Lung (tissue), 12 donors: ENCODE results near the gene PRKCE. TPM values are rescaled to one million over a fixed set of nuclear protein-coding genes. Genes with fewer than 3 reads are reported as not detected.

Experiments
- ATAC-seq: fragments of 200-7000 bp; cut with Tn5 transposase; one replicate; pipeline ENCODE4 v1.9.1; 2020; ENCODE audit warnings: moderate number of reproducible peaks; ENCODE audit not compliant: insufficient read depth, low FRiP score
- DNase-seq, 3 donors: peaks; one replicate each; pipeline ENCODE4 v3.0.0-alpha.2; 2013 to 2017
- H3K27ac ChIP-seq, 2 donors: one replicate each; pipeline ENCODE4 v1.5.1; 2013; ENCODE audit warnings: mild to moderate bottlenecking in 2 of 2, moderate library complexity in 2 of 2, control low read depth in 1 of 2, inconsistent platforms in 1 of 2, low read depth in 1 of 2, low read length in 1 of 2
- H3K27me3 ChIP-seq, 3 donors: one replicate each; pipeline ENCODE4 v1.5.1; 2013; ENCODE audit warnings: low read length in 2 of 3; ENCODE audit not compliant: control insufficient read depth in 3 of 3, insufficient read depth in 3 of 3
- H3K36me3 ChIP-seq, 4 donors: one replicate each; pipeline ENCODE4 v1.5.1; 2013; ENCODE audit warnings: low read length in 4 of 4, mild to moderate bottlenecking in 1 of 4, moderate library complexity in 1 of 4; ENCODE audit not compliant: control insufficient read depth in 4 of 4, insufficient read depth in 4 of 4
- H3K4me1 ChIP-seq, 5 donors: one replicate each; pipeline ENCODE4 v1.5.1; 2013; ENCODE audit warnings: low read length in 5 of 5, mild to moderate bottlenecking in 2 of 5, moderate library complexity in 1 of 5; ENCODE audit not compliant: control insufficient read depth in 5 of 5, insufficient read depth in 5 of 5
- H3K4me3 ChIP-seq: one replicate; pipeline ENCODE4 v1.5.1; 2013; ENCODE audit warnings: mild to moderate bottlenecking, control low read depth, moderate library complexity
- H3K9ac ChIP-seq, 2 donors: one replicate each; pipeline ENCODE4 v1.5.1; 2013; ENCODE audit warnings: low read length in 2 of 2, control low read depth in 1 of 2; ENCODE audit not compliant: insufficient read depth in 1 of 2
- H3K9me3 ChIP-seq, 4 donors: one replicate each; pipeline ENCODE4 v1.5.1; 2013; ENCODE audit warnings: low read length in 3 of 4, mild to moderate bottlenecking in 1 of 4, moderate library complexity in 1 of 4; ENCODE audit not compliant: control insufficient read depth in 4 of 4, insufficient read depth in 3 of 4
- CTCF ChIP-seq: IDR thresholded peaks from 2 replicates; pipeline ENCODE4 v1.5.1; 2012; ENCODE audit warnings: mild to moderate bottlenecking; ENCODE audit errors: control extremely low read depth, extremely low read depth
- WGBS, 2 donors: extraction: QIAGEN DNeasy Blood & Tissue Kit; methylation state at CpG; one replicate each; pipeline ENCODE4 v1.1.7; 2013; 5-methylcytosine and 5-hydroxymethylcytosine counted together
- polyA plus RNA-seq, 2 donors: library from polyadenylated mRNA; stranded (reverse); fragments of 200-250 nt; gene quantifications; one replicate each; pipeline ENCODE4 v1.2.1, GENCODE V29; 2013
- total RNA-seq, 2 donors: library from RNA; depleted of rRNA in 1 of 2; stranded (reverse); fragments of >200 nt in 1 of 2; gene quantifications; one replicate each; pipeline ENCODE4 v1.2.1, GENCODE V29; 2014 to 2021
- donor health status: control.
- donor health status: control.
- donor health status: Bipolar disorder and iron deficiency.
- donor health status: healthy.
- donor health status: DM: yes; HTN: yes; CAD: no.

PRKCE gene
- total and polyA plus RNA-seq, 4 donors = 12.5 to 82.2 (median 32.1) TPM

GRCh38 chr2:45680351-45680967, 29.0 kb downstream of the PRKCE start:
- no peak overlapping the region for H3K27ac ChIP-seq
- H3K36me3 ChIP-seq = no peaks in the 10 kb centered on the region
- 81 to 89% methylated on average over 6 of the region's 6 CpGs for WGBS, 2 donors
- no peaks in the 10 kb centered on the region for H3K9me3 ChIP-seq
- peaks cover 0 to 31% (median 6%) of the 10 kb centered on the region in 5 donors for H3K4me1 ChIP-seq
- no peak for TF ChIP-seq CTCF
- no peaks in the 10 kb centered on the region for H3K27me3 ChIP-seq
- ATAC-seq (no peak), DNase-seq (peak in 2 of 3 donors; percentile 45 to 46)
- no peak overlapping the region for H3K4me3 ChIP-seq
- H3K9ac ChIP-seq = no peak overlapping the region

GRCh38 chr2:45681675-45682074, 30.2 kb downstream of the PRKCE start:
- H3K4me1 ChIP-seq = peaks cover 0 to 24% (median 3%) of the 10 kb centered on the region in 5 donors
- H3K9ac ChIP-seq = no peak overlapping the region
- H3K9me3 ChIP-seq = no peaks in the 10 kb centered on the region
- no peak for TF ChIP-seq CTCF
- no peaks in the 10 kb centered on the region for H3K36me3 ChIP-seq
- H3K4me3 ChIP-seq = no peak overlapping the region
- H3K27me3 ChIP-seq = no peaks in the 10 kb centered on the region
- WGBS, 2 donors = 71 to 79% methylated on average over 3 of the region's 3 CpGs
- DNase-seq (peak in 1 of 3 donors; percentile 41), ATAC-seq (peak; percentile 75)
- no peak overlapping the region for H3K27ac ChIP-seq

- ATAC-seq (no peak), DNase-seq (no peak)
- H3K4me1 ChIP-seq = peaks cover 0 to 24% (median 3%) of the 10 kb centered on the region in 5 donors
- H3K9ac ChIP-seq = no peak overlapping the region
- H3K36me3 ChIP-seq = no peaks in the 10 kb centered on the region
- 55 to 56% methylated on average over 3 of the region's 3 CpGs for WGBS, 2 donors
- H3K27ac ChIP-seq = no peak overlapping the region
- TF ChIP-seq CTCF = no peak
- H3K27me3 ChIP-seq = no peaks in the 10 kb centered on the region
- no peak overlapping the region for H3K4me3 ChIP-seq
- no peaks in the 10 kb centered on the region for H3K9me3 ChIP-seq
Measured at GRCh38 chr2:45683292-45683691, 31.8 kb downstream of the PRKCE start.

- Histone ChIP-seq H3K36me3 (no peaks in the 10 kb centered on the region), H3K9me3 (no peaks in the 10 kb centered on the region), H3K9ac (no peak overlapping the region), H3K4me3 (no peak overlapping the region), H3K27me3 (no peaks in the 10 kb centered on the region), H3K4me1 (peaks cover 0 to 30% (median 0%) of the 10 kb centered on the region in 5 donors), H3K27ac (no peak overlapping the region)
- ATAC-seq (no peak), DNase-seq (no peak)
- TF ChIP-seq CTCF = no peak
- WGBS, 2 donors = 65 to 78% methylated on average over 6 of the region's 6 CpGs
Measured at GRCh38 chr2:45684756-45685155, 33.3 kb downstream of the PRKCE start.
